ENCODE measurements around the gene EIF4E2. TPM values are rescaled to one million over a fixed set of nuclear protein-coding genes. Genes with fewer than 3 reads are reported as not detected.

The EIF4E2 gene
- total RNA-seq, 4 donors from 2014 or later = 34.7 to 81.3 (median 58.0) TPM

DNA sequence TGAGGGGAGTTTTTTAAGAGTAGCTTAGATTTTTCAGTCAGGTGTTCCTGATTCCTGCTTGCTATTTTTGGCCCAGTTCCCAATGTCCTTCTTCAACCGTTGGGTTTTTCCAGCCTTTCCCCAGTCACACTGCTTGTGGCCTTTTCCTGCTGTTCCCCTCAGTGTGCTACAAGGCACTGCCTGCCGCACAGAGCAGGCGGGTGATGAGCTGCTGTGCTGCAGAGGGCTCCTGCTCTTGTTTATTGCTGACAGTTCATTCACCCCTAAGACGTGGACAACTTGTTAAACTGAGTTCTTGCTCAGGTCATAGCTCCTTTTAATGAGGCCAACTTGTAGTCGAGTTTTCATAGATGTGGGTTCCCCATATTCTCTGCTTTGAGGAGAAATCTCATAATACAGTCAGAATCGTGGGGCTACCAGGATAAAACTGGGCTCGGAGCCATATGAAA, 20.6 kb downstream of the EIF4E2 start:
- WGBS, 2 donors = 80 to 81% methylated on average over 7 of the region's 7 CpGs
- Histone ChIP-seq H3K27ac (no peak overlapping the region), H3K36me3 (peaks cover 18 to 100% (median 33%) of the 10 kb centered on the region in 3 donors), H3K27me3 (no peaks in the 10 kb centered on the region), H3K4me1 (peaks cover 0 to 18% (median 3%) of the 10 kb centered on the region in 3 donors), H3K9me3 (no peaks in the 10 kb centered on the region), H3K4me3 (no peak overlapping the region)
- DNase-seq = no peak
- TF ChIP-seq POLR2A (IDR thresholded peaks at IDR 0.05) (no peak), CTCF (IDR thresholded peaks at IDR 0.05) (no peak)
- intact Hi-C loops (cut with DNase I) = no loop called here

DNA sequence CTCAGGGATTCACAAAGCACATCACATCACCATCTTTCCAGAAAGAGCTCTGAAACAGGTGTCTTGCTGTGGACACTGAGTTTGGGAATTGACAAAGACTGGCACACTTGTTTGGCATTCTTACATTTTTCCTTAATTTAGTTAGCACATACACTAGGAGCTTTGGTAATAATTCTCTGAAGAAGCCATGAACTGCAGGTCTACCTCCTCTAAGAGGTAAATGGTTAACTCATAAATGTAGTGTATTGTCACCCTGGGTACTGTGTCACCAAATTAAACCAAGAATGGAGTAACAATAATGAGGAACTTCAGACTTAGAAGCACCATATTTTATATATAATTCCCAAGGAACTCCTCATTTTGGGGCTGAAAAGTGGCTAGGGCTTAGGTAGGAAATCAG, 22.6 kb downstream of the EIF4E2 start:
- H3K4me1 ChIP-seq = peaks cover 0 to 6% (median 3%) of the 10 kb centered on the region in 3 donors
- TF ChIP-seq CTCF (IDR thresholded peaks at IDR 0.05) (no peak), POLR2A (IDR thresholded peaks at IDR 0.05) (no peak)
- H3K4me3 ChIP-seq = no peak overlapping the region
- peaks cover 11 to 99% (median 23%) of the 10 kb centered on the region in 3 donors for H3K36me3 ChIP-seq
- no peaks in the 10 kb centered on the region for H3K9me3 ChIP-seq
- H3K27ac ChIP-seq = no peak overlapping the region
- intact Hi-C loops (cut with DNase I) = no loop called here
- H3K27me3 ChIP-seq = no peaks in the 10 kb centered on the region
- DNase-seq = no peak

DNA sequence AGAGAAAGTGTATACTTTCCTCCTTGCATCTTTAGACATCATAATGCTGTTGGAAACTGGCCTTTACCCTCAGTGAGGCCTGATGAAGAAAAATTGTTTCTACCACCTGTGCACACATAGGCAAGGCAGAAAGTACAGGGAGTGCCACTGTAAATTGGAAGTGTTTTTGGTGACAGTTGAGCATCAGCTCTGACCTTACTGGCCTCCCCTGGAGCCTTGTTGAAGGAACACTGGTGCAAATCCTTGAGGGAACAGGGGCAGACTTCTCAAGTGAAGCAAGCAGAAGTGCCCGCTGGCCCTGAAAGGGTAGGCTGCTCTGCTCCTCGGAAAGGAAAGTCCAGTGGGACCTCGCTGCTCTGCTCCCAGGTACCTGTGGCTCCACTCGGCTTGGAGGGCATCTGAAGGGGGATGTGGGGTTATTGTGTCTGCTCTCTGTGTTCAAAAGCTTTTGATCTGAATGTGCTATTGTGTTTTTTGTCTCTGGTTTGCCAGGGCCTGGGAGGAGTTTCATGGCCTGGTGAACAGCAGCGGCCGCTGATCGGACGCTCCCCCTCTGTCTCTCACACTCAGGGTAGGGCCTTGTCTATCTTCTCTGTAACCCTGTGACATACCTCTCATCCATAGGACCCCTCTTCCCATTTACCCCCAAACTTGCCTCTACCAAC, 23.4 kb downstream of the EIF4E2 start:
- H3K9me3 ChIP-seq = no peaks in the 10 kb centered on the region
- H3K36me3 ChIP-seq = peaks cover 4 to 99% (median 15%) of the 10 kb centered on the region in 3 donors
- intact Hi-C loops (cut with DNase I) = no loop called here
- TF ChIP-seq CTCF (IDR thresholded peaks at IDR 0.05) (no peak), POLR2A (IDR thresholded peaks at IDR 0.05) (no peak)
- H3K27ac ChIP-seq = no peak overlapping the region
- 86 to 93% methylated on average over 8 of the region's 8 CpGs for WGBS, 2 donors
- H3K27me3 ChIP-seq = no peaks in the 10 kb centered on the region
- DNase-seq = no peak
- H3K4me3 ChIP-seq = no peak overlapping the region
- no peaks in the 10 kb centered on the region for H3K4me1 ChIP-seq

DNA sequence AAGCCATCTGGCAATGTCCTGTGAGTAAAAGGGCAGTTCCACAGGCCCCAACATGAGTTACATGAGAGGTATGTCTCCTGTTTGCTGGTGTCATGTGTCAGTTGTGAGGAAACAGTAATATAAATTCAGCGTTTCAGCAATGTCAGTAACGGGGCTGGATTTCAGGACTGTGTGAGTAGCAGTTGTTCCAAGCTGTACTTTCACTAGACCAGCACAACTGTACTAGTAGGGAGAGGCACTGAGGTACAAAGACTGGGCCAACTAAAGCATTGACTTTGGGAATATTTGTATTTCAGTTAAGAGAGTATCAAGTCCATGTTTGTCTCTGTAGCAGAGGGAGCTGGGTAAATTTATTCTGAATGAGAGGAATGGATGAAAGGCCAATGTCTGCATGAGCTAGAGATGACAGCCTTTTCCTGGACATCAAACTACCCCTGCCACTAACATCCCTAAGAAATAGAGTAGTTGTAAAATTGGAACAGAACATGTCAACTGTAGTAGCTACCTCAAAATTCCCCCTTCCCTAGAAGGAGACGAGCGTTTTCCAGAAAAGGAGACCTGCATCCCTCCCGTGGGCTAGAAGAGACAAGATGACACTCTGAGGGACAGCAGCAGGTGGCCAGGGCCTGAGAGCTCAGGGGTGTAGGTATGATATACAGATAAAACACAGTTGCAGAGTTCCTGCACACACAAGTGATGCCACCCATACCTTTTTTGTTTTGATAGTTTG, 24.4 kb downstream of the EIF4E2 start:
- Histone ChIP-seq H3K4me3 (no peak overlapping the region), H3K9me3 (no peaks in the 10 kb centered on the region), H3K27ac (no peak overlapping the region), H3K27me3 (no peaks in the 10 kb centered on the region), H3K4me1 (no peaks in the 10 kb centered on the region), H3K36me3 (peaks cover 0 to 98% (median 9%) of the 10 kb centered on the region in 3 donors)
- intact Hi-C loops (cut with DNase I) = no loop called here
- DNase-seq = no peak
- TF ChIP-seq CTCF (IDR thresholded peaks at IDR 0.05) = no peak
- no peak for TF ChIP-seq POLR2A (IDR thresholded peaks at IDR 0.05)
- WGBS, 2 donors = 88 to 91% methylated on average over 5 of the region's 5 CpGs

DNA sequence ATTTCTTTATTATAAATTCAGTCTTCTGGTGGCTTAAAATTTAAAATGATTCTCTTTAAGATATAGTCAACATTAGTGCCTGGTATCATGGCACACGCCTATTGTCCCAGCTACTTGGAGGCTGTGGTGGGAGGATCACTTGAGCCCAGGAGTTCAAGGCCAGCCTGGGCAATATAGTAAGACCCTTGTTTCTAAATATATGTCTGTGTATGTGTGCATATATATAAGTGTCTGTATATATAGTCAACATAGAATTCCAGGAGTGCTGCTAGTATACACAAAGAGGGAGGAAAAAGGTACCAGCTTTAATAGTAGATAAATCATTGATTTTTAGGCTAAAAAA, 24.9 kb downstream of the EIF4E2 start:
- H3K9me3 ChIP-seq = no peaks in the 10 kb centered on the region
- H3K27ac ChIP-seq = no peak overlapping the region
- peaks cover 0 to 98% (median 9%) of the 10 kb centered on the region in 3 donors for H3K36me3 ChIP-seq
- TF ChIP-seq POLR2A (IDR thresholded peaks at IDR 0.05) (no peak), CTCF (IDR thresholded peaks at IDR 0.05) (no peak)
- WGBS, 2 donors = 100% methylated on average over 1 of the region's 1 CpG
- H3K27me3 ChIP-seq = no peaks in the 10 kb centered on the region
- no peak overlapping the region for H3K4me3 ChIP-seq
- intact Hi-C loops (cut with DNase I) = no loop called here
- H3K4me1 ChIP-seq = no peaks in the 10 kb centered on the region
- DNase-seq = no peak

All from esophagus squamous epithelium (tissue), 5 donors.